Fibroblast of pulmonary artery (primary cell): Measurements from ENCODE around the gene TAF4.

ENCODE experiments used
- DNase-seq: peaks from one replicate; pipeline ENCODE4 v3.0.0-alpha.2; 2010; ENCODE audit warnings: low read depth
- H3K4me3 ChIP-seq: replicated peaks from 2 replicates; pipeline ENCODE4 v1.5.1; 2011; ENCODE audit warnings: low read depth, mild to moderate bottlenecking, control low read depth, low read length, moderate library complexity
- CTCF ChIP-seq: IDR thresholded peaks from 2 replicates; pipeline ENCODE4 v1.5.1; 2011; ENCODE audit warnings: mild to moderate bottlenecking, control low read depth, low read length, inconsistent platforms; ENCODE audit errors: missing control alignments

TAF4 gene

GRCh38 chr20:62030834-62031434, 34.7 kb downstream of the TAF4 start:
- H3K4me3 ChIP-seq: no peak overlapping the region
- DNase-seq: no peak
- TF ChIP-seq CTCF: no peak

- DNase-seq: no peak
- no peak for TF ChIP-seq CTCF
- no peak overlapping the region for H3K4me3 ChIP-seq
These were observed 35.3 kb downstream of the TAF4 start for GRCh38 chr20:62030357-62030756.

GRCh38 chr20:62029949-62030348, 35.7 kb downstream of the TAF4 start:
- H3K4me3 ChIP-seq: no peak overlapping the region
- TF ChIP-seq CTCF: no peak
- no peak for DNase-seq

GRCh38 chr20:62029296-62029695, 36.4 kb downstream of the TAF4 start:
- no peak for DNase-seq
- H3K4me3 ChIP-seq: no peak overlapping the region

GRCh38 chr20:62028384-62028783, 37.3 kb downstream of the TAF4 start:
- DNase-seq: no peak
- H3K4me3 ChIP-seq: no peak overlapping the region
- TF ChIP-seq CTCF: no peak

More at GRCh38 chr20:62029296-62029695, 36.4 kb downstream of the TAF4 start:
- TF ChIP-seq CTCF: no peak

GRCh38 chr20:62027698-62028321, 37.9 kb downstream of the TAF4 start:
- DNase-seq: no peak
- no peak for TF ChIP-seq CTCF
- H3K4me3 ChIP-seq: no peak overlapping the region

GRCh38 chr20:62027116-62027515, 38.6 kb downstream of the TAF4 start:
- H3K4me3 ChIP-seq: no peak overlapping the region
- DNase-seq: peak; percentile 13

More at GRCh38 chr20:62027116-62027515, 38.6 kb downstream of the TAF4 start:
- no peak for TF ChIP-seq CTCF
